ENCODE results near the gene DIAPH2.

DNA sequence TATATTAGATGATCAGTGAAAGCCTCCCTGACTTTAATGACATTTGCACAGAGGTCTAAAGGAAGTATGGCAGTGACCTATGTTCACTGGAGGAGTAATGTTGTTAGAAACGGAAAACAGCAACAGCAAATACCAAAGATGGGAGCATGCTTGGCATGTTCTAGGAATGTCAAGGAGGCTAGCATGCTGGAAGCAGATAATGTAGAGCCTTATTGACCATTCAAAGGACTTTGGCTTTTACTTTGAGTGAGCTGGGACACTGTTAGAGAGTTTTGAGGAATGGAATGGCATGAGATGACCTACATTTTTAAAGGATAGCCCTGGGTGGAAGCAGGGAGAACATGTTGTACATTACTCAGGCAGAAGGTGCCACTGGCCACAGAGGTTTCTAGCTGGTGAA lies 205.1 kb downstream of the DIAPH2 start:
- TF ChIP-seq EZH2 (IDR thresholded peaks at IDR 0.05; ENCODE audit: low read depth, unreplicated experiment) (no peak), CREB1 (CRISPR knock-in tag; IDR thresholded peaks at IDR 0.05; ENCODE audit: low read depth) (no peak), POLR2AphosphoS5 (IDR thresholded peaks at IDR 0.05; ENCODE audit: low read depth) (no peak), EZH2phosphoT487 (IDR thresholded peaks at IDR 0.05; ENCODE audit: unreplicated experiment) (no peak), STAT1 (IDR thresholded peaks at IDR 0.05; ENCODE audit: unreplicated experiment) (no peak)
- TF ChIP-seq, protein P1, sequence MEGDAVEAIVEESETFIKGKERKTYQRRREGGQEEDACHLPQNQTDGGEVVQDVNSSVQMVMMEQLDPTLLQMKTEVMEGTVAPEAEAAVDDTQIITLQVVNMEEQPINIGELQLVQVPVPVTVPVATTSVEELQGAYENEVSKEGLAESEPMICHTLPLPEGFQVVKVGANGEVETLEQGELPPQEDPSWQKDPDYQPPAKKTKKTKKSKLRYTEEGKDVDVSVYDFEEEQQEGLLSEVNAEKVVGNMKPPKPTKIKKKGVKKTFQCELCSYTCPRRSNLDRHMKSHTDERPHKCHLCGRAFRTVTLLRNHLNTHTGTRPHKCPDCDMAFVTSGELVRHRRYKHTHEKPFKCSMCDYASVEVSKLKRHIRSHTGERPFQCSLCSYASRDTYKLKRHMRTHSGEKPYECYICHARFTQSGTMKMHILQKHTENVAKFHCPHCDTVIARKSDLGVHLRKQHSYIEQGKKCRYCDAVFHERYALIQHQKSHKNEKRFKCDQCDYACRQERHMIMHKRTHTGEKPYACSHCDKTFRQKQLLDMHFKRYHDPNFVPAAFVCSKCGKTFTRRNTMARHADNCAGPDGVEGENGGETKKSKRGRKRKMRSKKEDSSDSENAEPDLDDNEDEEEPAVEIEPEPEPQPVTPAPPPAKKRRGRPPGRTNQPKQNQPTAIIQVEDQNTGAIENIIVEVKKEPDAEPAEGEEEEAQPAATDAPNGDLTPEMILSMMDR (conservative IDR thresholded peaks at IDR 0.05; ENCODE audit: low read depth in 2 of 2) = no peak
- TF ChIP-seq, protein P2, sequence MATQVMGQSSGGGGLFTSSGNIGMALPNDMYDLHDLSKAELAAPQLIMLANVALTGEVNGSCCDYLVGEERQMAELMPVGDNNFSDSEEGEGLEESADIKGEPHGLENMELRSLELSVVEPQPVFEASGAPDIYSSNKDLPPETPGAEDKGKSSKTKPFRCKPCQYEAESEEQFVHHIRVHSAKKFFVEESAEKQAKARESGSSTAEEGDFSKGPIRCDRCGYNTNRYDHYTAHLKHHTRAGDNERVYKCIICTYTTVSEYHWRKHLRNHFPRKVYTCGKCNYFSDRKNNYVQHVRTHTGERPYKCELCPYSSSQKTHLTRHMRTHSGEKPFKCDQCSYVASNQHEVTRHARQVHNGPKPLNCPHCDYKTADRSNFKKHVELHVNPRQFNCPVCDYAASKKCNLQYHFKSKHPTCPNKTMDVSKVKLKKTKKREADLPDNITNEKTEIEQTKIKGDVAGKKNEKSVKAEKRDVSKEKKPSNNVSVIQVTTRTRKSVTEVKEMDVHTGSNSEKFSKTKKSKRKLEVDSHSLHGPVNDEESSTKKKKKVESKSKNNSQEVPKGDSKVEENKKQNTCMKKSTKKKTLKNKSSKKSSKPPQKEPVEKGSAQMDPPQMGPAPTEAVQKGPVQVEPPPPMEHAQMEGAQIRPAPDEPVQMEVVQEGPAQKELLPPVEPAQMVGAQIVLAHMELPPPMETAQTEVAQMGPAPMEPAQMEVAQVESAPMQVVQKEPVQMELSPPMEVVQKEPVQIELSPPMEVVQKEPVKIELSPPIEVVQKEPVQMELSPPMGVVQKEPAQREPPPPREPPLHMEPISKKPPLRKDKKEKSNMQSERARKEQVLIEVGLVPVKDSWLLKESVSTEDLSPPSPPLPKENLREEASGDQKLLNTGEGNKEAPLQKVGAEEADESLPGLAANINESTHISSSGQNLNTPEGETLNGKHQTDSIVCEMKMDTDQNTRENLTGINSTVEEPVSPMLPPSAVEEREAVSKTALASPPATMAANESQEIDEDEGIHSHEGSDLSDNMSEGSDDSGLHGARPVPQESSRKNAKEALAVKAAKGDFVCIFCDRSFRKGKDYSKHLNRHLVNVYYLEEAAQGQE (IDR thresholded peaks at IDR 0.05; ENCODE audit: unreplicated experiment) = no peak
- TF ChIP-seq, protein P3, sequence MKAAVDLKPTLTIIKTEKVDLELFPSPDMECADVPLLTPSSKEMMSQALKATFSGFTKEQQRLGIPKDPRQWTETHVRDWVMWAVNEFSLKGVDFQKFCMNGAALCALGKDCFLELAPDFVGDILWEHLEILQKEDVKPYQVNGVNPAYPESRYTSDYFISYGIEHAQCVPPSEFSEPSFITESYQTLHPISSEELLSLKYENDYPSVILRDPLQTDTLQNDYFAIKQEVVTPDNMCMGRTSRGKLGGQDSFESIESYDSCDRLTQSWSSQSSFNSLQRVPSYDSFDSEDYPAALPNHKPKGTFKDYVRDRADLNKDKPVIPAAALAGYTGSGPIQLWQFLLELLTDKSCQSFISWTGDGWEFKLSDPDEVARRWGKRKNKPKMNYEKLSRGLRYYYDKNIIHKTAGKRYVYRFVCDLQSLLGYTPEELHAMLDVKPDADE (IDR thresholded peaks at IDR 0.05) = no peak
- TF ChIP-seq, protein P4, sequence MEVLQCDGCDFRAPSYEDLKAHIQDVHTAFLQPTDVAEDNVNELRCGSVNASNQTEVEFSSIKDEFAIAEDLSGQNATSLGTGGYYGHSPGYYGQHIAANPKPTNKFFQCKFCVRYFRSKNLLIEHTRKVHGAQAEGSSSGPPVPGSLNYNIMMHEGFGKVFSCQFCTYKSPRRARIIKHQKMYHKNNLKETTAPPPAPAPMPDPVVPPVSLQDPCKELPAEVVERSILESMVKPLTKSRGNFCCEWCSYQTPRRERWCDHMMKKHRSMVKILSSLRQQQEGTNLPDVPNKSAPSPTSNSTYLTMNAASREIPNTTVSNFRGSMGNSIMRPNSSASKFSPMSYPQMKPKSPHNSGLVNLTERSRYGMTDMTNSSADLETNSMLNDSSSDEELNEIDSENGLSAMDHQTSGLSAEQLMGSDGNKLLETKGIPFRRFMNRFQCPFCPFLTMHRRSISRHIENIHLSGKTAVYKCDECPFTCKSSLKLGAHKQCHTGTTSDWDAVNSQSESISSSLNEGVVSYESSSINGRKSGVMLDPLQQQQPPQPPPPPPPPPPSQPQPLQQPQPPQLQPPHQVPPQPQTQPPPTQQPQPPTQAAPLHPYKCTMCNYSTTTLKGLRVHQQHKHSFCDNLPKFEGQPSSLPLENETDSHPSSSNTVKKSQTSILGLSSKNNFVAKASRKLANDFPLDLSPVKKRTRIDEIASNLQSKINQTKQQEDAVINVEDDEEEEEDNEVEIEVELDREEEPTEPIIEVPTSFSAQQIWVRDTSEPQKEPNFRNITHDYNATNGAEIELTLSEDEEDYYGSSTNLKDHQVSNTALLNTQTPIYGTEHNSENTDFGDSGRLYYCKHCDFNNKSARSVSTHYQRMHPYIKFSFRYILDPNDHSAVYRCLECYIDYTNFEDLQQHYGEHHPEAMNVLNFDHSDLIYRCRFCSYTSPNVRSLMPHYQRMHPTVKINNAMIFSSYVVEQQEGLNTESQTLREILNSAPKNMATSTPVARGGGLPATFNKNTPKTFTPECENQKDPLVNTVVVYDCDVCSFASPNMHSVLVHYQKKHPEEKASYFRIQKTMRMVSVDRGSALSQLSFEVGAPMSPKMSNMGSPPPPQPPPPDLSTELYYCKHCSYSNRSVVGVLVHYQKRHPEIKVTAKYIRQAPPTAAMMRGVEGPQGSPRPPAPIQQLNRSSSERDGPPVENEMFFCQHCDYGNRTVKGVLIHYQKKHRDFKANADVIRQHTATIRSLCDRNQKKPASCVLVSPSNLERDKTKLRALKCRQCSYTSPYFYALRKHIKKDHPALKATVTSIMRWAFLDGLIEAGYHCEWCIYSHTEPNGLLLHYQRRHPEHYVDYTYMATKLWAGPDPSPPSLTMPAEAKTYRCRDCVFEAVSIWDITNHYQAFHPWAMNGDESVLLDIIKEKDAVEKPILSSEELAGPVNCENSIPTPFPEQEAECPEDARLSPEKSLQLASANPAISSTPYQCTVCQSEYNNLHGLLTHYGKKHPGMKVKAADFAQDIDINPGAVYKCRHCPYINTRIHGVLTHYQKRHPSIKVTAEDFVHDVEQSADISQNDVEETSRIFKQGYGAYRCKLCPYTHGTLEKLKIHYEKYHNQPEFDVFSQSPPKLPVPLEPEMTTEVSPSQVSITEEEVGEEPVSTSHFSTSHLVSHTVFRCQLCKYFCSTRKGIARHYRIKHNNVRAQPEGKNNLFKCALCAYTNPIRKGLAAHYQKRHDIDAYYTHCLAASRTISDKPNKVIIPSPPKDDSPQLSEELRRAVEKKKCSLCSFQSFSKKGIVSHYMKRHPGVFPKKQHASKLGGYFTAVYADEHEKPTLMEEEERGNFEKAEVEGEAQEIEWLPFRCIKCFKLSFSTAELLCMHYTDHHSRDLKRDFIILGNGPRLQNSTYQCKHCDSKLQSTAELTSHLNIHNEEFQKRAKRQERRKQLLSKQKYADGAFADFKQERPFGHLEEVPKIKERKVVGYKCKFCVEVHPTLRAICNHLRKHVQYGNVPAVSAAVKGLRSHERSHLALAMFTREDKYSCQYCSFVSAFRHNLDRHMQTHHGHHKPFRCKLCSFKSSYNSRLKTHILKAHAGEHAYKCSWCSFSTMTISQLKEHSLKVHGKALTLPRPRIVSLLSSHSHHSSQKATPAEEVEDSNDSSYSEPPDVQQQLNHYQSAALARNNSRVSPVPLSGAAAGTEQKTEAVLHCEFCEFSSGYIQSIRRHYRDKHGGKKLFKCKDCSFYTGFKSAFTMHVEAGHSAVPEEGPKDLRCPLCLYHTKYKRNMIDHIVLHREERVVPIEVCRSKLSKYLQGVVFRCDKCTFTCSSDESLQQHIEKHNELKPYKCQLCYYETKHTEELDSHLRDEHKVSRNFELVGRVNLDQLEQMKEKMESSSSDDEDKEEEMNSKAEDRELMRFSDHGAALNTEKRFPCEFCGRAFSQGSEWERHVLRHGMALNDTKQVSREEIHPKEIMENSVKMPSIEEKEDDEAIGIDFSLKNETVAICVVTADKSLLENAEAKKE (CRISPR knock-in tag; IDR thresholded peaks at IDR 0.05) = no peak

All from GM23338 (cell line).